Measurements from ENCODE around the gene CAPN11. TPM values are rescaled to one million over a fixed set of nuclear protein-coding genes. Genes with fewer than 3 reads are reported as not detected.

CAPN11 gene
- total and polyA plus RNA-seq, 9 of the 15 experiments (the other 6 are each of a cell fraction or from before 2014, with no cell fraction given) = 0.03 to 0.61 (median 0.17) TPM; not detected in 1

DNA sequence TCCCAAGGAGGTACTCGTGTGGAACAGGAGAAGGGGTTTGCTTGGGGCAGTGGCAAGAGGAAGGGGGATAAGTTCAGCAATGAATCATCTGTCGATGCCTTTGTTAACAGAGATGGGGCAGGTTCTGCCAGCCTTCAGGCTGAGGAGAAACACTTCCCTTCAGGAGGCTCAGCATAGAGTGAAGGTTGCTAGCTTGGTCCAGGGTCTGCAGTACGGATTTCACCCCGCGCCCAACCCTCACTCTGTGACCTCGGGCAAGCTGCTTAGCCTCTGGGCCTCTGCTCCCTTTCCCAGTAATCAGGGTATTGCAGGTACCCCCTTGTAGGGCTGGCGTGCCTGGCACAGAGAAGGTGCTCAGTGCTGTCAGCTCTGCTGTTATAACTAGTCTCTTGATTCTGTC is 7.5 kb downstream of the CAPN11 start:
- no peak overlapping the region for H3K27ac ChIP-seq (ENCODE audit: extremely low read depth, low read depth, low read length)
- H3K9me3 ChIP-seq (replicated peaks; ENCODE audit: control insufficient read depth, insufficient read depth, low read depth, low read length) = no peaks in the 10 kb centered on the region
- no peaks in the 10 kb centered on the region for H3K36me3 ChIP-seq (ENCODE audit: control insufficient read depth, insufficient read depth, low read length)
- ATAC-seq (peak; percentile 7; the same call in 1 of the 3 replicates), DNase-seq (ENCODE audit: extremely low read depth in 1 of 4, low spot score in 3 of 4) (no peak), FAIRE-seq (no peak)
- no peaks in the 10 kb centered on the region for H3K9me1 ChIP-seq (ENCODE audit: control insufficient read depth, insufficient read depth, low read length)
- no peak overlapping the region for H3K4me3 ChIP-seq
- H3K79me2 ChIP-seq (ENCODE audit: control insufficient read depth, insufficient read depth, low read length) = no peaks in the 10 kb centered on the region
- ChIA-PET POLR2A (interaction anchor here (0.8 to 1.3 kb wide), 2 partner anchors 8 to 81 kb away, joined by 4 to 5 read pairs; partner anchors contain the start of gene HSP90AB1), CTCF (ENCODE audit: low intra/inter-chr PET ratio) (no interaction called here)
- intact Hi-C loops (cut with micrococcal nuclease) (no loop called here), in situ Hi-C loops (cut with MboI) (no loop called here)
- 29% methylated on average over 7 of the region's 7 CpGs for WGBS (ENCODE audit: insufficient coverage, low coverage, missing lambda C conversion rate)
- no peaks in the 10 kb centered on the region for H4K20me1 ChIP-seq (replicated peaks; ENCODE audit: control insufficient read depth, insufficient read depth, low read length)
- H3K27me3 ChIP-seq (ENCODE audit: control insufficient read depth in 2 of 2, insufficient read depth in 2 of 2, low read length in 2 of 2) = peaks cover 3 to 14% of the 10 kb centered on the region in 2 experiments; a peak in 3 of 5 replicates
- H3K4me1 ChIP-seq (replicated peaks in 1 of 2; ENCODE audit: control insufficient read depth in 2 of 2, insufficient read depth in 2 of 2, low read length in 2 of 2) = peaks cover 8 to 18% of the 10 kb centered on the region in 2 experiments; a peak in 4 of 5 replicates
- H3K9ac ChIP-seq (ENCODE audit: insufficient read depth in 1 of 2, low read depth in 2 of 2, low read length in 2 of 2) = peak overlapping the region; percentile 22 to 63; a peak in 2 of 4 replicates
- H2AFZ ChIP-seq (ENCODE audit: low read depth, low read length) = peak overlapping the region; percentile 71
- TF ChIP-seq ZNF507 (tag; conservative IDR thresholded peaks at IDR 0.05) (no peak), ZNF79 (CRISPR knock-in tag; IDR thresholded peaks at IDR 0.05; ENCODE audit: low read depth) (no peak), HNRNPL (IDR thresholded peaks at IDR 0.05; ENCODE audit: low read depth, low read length) (no peak), SMARCA5 (IDR thresholded peaks at IDR 0.05) (no peak), GABPA (tag; conservative IDR thresholded peaks at IDR 0.05; ENCODE audit: low read depth) (no peak), CC2D1A (IDR thresholded peaks at IDR 0.05) (no peak), EP300 (IDR thresholded peaks at IDR 0.05; ENCODE audit: low read length) (no peak), TAF7 (tag; IDR thresholded peaks at IDR 0.05) (no peak)
- TF ChIP-seq, protein P1, sequence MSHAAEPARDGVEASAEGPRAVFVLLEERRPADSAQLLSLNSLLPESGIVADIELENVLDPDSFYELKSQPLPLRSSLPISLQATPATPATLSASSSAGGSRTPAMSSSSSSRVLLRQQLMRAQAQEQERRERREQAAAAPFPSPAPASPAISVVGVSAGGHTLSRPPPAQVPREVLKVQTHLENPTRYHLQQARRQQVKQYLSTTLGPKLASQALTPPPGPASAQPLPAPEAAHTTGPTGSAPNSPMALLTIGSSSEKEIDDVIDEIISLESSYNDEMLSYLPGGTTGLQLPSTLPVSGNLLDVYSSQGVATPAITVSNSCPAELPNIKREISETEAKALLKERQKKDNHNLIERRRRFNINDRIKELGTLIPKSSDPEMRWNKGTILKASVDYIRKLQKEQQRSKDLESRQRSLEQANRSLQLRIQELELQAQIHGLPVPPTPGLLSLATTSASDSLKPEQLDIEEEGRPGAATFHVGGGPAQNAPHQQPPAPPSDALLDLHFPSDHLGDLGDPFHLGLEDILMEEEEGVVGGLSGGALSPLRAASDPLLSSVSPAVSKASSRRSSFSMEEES (CRISPR knock-in tag; IDR thresholded peaks at IDR 0.05) = no peak
- TF ChIP-seq, protein P2, sequence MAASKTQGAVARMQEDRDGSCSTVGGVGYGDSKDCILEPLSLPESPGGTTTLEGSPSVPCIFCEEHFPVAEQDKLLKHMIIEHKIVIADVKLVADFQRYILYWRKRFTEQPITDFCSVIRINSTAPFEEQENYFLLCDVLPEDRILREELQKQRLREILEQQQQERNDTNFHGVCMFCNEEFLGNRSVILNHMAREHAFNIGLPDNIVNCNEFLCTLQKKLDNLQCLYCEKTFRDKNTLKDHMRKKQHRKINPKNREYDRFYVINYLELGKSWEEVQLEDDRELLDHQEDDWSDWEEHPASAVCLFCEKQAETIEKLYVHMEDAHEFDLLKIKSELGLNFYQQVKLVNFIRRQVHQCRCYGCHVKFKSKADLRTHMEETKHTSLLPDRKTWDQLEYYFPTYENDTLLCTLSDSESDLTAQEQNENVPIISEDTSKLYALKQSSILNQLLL (CRISPR knock-in tag; IDR thresholded peaks at IDR 0.05; ENCODE audit: borderline replicate concordance) = no peak
- BruUV-seq (replicated peaks) = no TSS peak
- no peak overlapping the region; the same call in 1 of the 2 replicates for H3K4me2 ChIP-seq (ENCODE audit: insufficient read depth, low read length)

Data from K562 (cell line).